VCaP (cell line): ENCODE data around the gene TBC1D2.

ENCODE experiments used
- H3K27ac ChIP-seq: fragments of 450-650 bp; 2 replicates; pipeline ENCODE4 v1.5.1; 2017
- CTCF ChIP-seq: fragments of 450-650 bp; conservative IDR thresholded peaks from 2 replicates; pipeline ENCODE4 v1.5.1; 2017; ENCODE audit warnings: mild to moderate bottlenecking, moderate library complexity

The TBC1D2 gene

GRCh38 chr9:98248737-98249474 is 6.5 kb downstream of the TBC1D2 start:
- no peak for TF ChIP-seq CTCF
- H3K27ac ChIP-seq: no peak overlapping the region

- no peak for TF ChIP-seq CTCF
- no peak overlapping the region for H3K27ac ChIP-seq
Observed at GRCh38 chr9:98247831-98248657, 7.4 kb downstream of the TBC1D2 start.

GRCh38 chr9:98242426-98242825 is 13.0 kb downstream of the TBC1D2 start:
- H3K27ac ChIP-seq: no peak overlapping the region
- TF ChIP-seq CTCF: no peak

GRCh38 chr9:98241357-98242300 is 13.8 kb downstream of the TBC1D2 start:
- no peak for TF ChIP-seq CTCF
- H3K27ac ChIP-seq: no peak overlapping the region

- TF ChIP-seq CTCF: no peak
- no peak overlapping the region for H3K27ac ChIP-seq
Observed at GRCh38 chr9:98240475-98240874, 15.0 kb downstream of the TBC1D2 start.

- TF ChIP-seq CTCF: no peak
- no peak overlapping the region for H3K27ac ChIP-seq
Observed at GRCh38 chr9:98236901-98237487, 18.5 kb downstream of the TBC1D2 start.
